ENCODE measurements around the gene CCRL2.

Gene CCRL2

GRCh38 chr3:46406788-46407611, at the start of gene CCRL2, which contains the start of gene CCR5AS:
CCRL2 (plus strand) TSS chr3:46407259; CDS start chr3:46408080, 821 bp downstream.
CCR5AS (minus strand) TSS chr3:46407066.
- DNase-seq (ENCODE audit: low spot score): peak; percentile 73

GRCh38 chr3:46358466-46358865, 48.6 kb upstream of the CCRL2 start:
- no peak for DNase-seq (ENCODE audit: low spot score)

GRCh38 chr3:46359733-46360493, 47.1 kb upstream of the CCRL2 start:
- DNase-seq (ENCODE audit: low spot score): no peak

- DNase-seq (ENCODE audit: low spot score): no peak
Observed at GRCh38 chr3:46360907-46361306, 46.2 kb upstream of the CCRL2 start.

GRCh38 chr3:46361408-46362283, 45.4 kb upstream of the CCRL2 start:
- no peak for DNase-seq (ENCODE audit: low spot score)

GRCh38 chr3:46365041-46365440, 42.0 kb upstream of the CCRL2 start:
- DNase-seq (ENCODE audit: low spot score): no peak

- DNase-seq (ENCODE audit: low spot score): no peak
Observed at GRCh38 chr3:46365737-46366524, 41.1 kb upstream of the CCRL2 start.

GRCh38 chr3:46367811-46368210, 39.2 kb upstream of the CCRL2 start:
- no peak for DNase-seq (ENCODE audit: low spot score)

GRCh38 chr3:46368569-46368968, 38.5 kb upstream of the CCRL2 start:
- DNase-seq (ENCODE audit: low spot score): no peak

- DNase-seq (ENCODE audit: low spot score): no peak
Observed at GRCh38 chr3:46369151-46369550, 37.9 kb upstream of the CCRL2 start.

GRCh38 chr3:46369675-46370132, 37.4 kb upstream of the CCRL2 start:
- no peak for DNase-seq (ENCODE audit: low spot score)

- DNase-seq (ENCODE audit: low spot score): no peak
Observed at GRCh38 chr3:46370839-46371518, 36.1 kb upstream of the CCRL2 start, which contains the start of gene CCR5. CCR5 (plus strand) TSS chr3:46370946; CDS start chr3:46372903, 1,957 bp downstream.

GRCh38 chr3:46371519-46372340, 35.3 kb upstream of the CCRL2 start:
- no peak for DNase-seq (ENCODE audit: low spot score)

GRCh38 chr3:46372492-46373359, 34.3 kb upstream of the CCRL2 start:
- DNase-seq (ENCODE audit: low spot score): no peak

GRCh38 chr3:46374755-46375154, 32.3 kb upstream of the CCRL2 start:
- DNase-seq (ENCODE audit: low spot score): no peak

- no peak for DNase-seq (ENCODE audit: low spot score)
Observed at GRCh38 chr3:46375218-46375617, 31.8 kb upstream of the CCRL2 start.

- DNase-seq (ENCODE audit: low spot score): no peak
Observed at GRCh38 chr3:46375814-46376213, 31.2 kb upstream of the CCRL2 start.

GRCh38 chr3:46378426-46378942, 28.6 kb upstream of the CCRL2 start:
- peak; percentile 55 for DNase-seq (ENCODE audit: low spot score)
